BLaER1 treated with 17β-estradiol and CSF1 and Interleukin-3, amounts not matched to agents 10 nM and 100 nM (cell line): ENCODE measurements around the gene SPN.
A peak's percentile ranks its signal among the peaks of the same experiment; 100 is the strongest.
"Not testable (repeated sequence)": the region's sequence is repeated elsewhere in the genome, so short reads cannot be mapped to it uniquely, and the experiment has no call there.

Experiments
- H3K27ac ChIP-seq, 11 experiments: shearing (Covaris generic); formaldehyde crosslinking; 2 replicates each; pipeline ENCODE4 v1.8.1; 2022
- H3K27me3 ChIP-seq, 11 experiments: shearing (Covaris generic); formaldehyde crosslinking; 2 replicates each; pipeline ENCODE4 v1.8.1; 2022
- H3K36me3 ChIP-seq, 11 experiments: shearing (Covaris generic); formaldehyde crosslinking; 2 replicates each; pipeline ENCODE4 v1.8.1; 2022
- H3K4me1 ChIP-seq, 10 experiments: shearing (Covaris generic); formaldehyde crosslinking; 2 replicates each; pipeline ENCODE4 v1.8.1; 2022
- H3K4me2 ChIP-seq, 11 experiments: shearing (Covaris generic); formaldehyde crosslinking; 2 replicates each; pipeline ENCODE4 v1.8.1; 2022
- H3K4me3 ChIP-seq, 10 experiments: shearing (Covaris generic); formaldehyde crosslinking; 2 replicates each; pipeline ENCODE4 v1.8.1; 2022
- H3K9ac ChIP-seq, 11 experiments: shearing (Covaris generic); formaldehyde crosslinking; 2 replicates each; pipeline ENCODE4 v1.8.1; 2022
- H3K9me3 ChIP-seq, 11 experiments: shearing (Covaris generic); formaldehyde crosslinking; replicated peaks in 1 of 11; 2 replicates each; pipeline ENCODE4 v1.8.1; 2022
- H4K20me1 ChIP-seq, 11 experiments: shearing (Covaris generic); formaldehyde crosslinking; 2 replicates each; pipeline ENCODE4 v1.8.1; 2022
- Cebpa-rat ChIP-seq, 11 experiments: shearing (Covaris generic); IDR thresholded peaks; 2 replicates each; pipeline ENCODE4 v1.8.1; 2022

SPN gene

GRCh38 chr16:29680180-29680598 is 17.1 kb downstream of the SPN start:
- Histone ChIP-seq H3K9me3 (no peaks in the 10 kb centered on the region), H3K27ac (peak overlapping the region in 10 of 11 experiments; percentile 60 to 93 (median 86); a peak in 21 of 22 replicates), H3K4me3 (peak overlapping the region; percentile 46 to 70 (median 59)), H3K36me3 (peaks cover 0 to 25% (median 10%) of the 10 kb centered on the region in 11 experiments; a peak in 14 of 22 replicates), H3K4me2 (peak overlapping the region; percentile 78 to 97 (median 90)), H3K9ac (peak overlapping the region; percentile 64 to 86 (median 78); a peak in 21 of 22 replicates), H3K27me3 (no peaks in the 10 kb centered on the region), H4K20me1 (peaks cover 0 to 13% (median 0%) of the 10 kb centered on the region in 11 experiments; a peak in 3 of 22 replicates), H3K4me1 (peaks cover 61 to 97% (median 92%) of the 10 kb centered on the region in 10 experiments)
- no peak for TF ChIP-seq Cebpa-rat (IDR thresholded peaks at IDR 0.05)

- H3K27ac ChIP-seq: peak overlapping the region in 2 of 11 experiments; percentile 3 to 12; a peak in 1 of 22 replicates
- H3K9ac ChIP-seq: no peak overlapping the region
- peak overlapping the region in 10 of 11 experiments; percentile 12 to 75 (median 37); a peak in 15 of 22 replicates for H3K4me2 ChIP-seq
- no peak for TF ChIP-seq Cebpa-rat (IDR thresholded peaks at IDR 0.05)
- no peak overlapping the region for H3K4me3 ChIP-seq
- H3K4me1 ChIP-seq: peaks cover 42 to 92% (median 85%) of the 10 kb centered on the region in 10 experiments
- H3K9me3 ChIP-seq: no peaks in the 10 kb centered on the region
- peaks cover 0 to 33% (median 13%) of the 10 kb centered on the region in 11 experiments; a peak in 14 of 22 replicates for H3K36me3 ChIP-seq
- no peaks in the 10 kb centered on the region for H3K27me3 ChIP-seq
- no peaks in the 10 kb centered on the region for H4K20me1 ChIP-seq
These were observed 20.6 kb downstream of the SPN start for GRCh38 chr16:29683543-29684090.

- Histone ChIP-seq H3K4me2 (peak overlapping the region in 8 of 11 experiments; percentile 21 to 75 (median 37); a peak in 14 of 22 replicates), H3K27ac (peak overlapping the region in 1 of 11 experiments; percentile 40; a peak in 3 of 22 replicates), H3K9me3 (peaks cover 0 to 4% (median 0%) of the 10 kb centered on the region in 11 experiments; a peak in 2 of 22 replicates), H3K4me1 (peaks cover 32 to 89% (median 74%) of the 10 kb centered on the region in 10 experiments), H3K9ac (0 out of 22 replicates have a peak overlapping the region, but pooled peaks of 2 of the 11 experiments have one; percentile 5 to 22), H4K20me1 (no peaks in the 10 kb centered on the region), H3K4me3 (no peak overlapping the region), H3K36me3 (peaks cover 0 to 42% (median 13%) of the 10 kb centered on the region in 11 experiments; a peak in 14 of 22 replicates), H3K27me3 (no peaks in the 10 kb centered on the region)
- TF ChIP-seq Cebpa-rat (IDR thresholded peaks at IDR 0.05): no peak
These were observed 21.6 kb downstream of the SPN start for GRCh38 chr16:29684679-29685078.

GRCh38 chr16:29686740-29687332 is 23.8 kb downstream of the SPN start:
- peaks cover 0 to 15% (median 5%) of the 10 kb centered on the region in 11 experiments; a peak in 5 of 22 replicates for H3K9me3 ChIP-seq
- peak overlapping the region; percentile 58 to 86 (median 66) for H3K4me2 ChIP-seq
- peaks cover 0 to 46% (median 17%) of the 10 kb centered on the region in 11 experiments; a peak in 15 of 22 replicates for H3K36me3 ChIP-seq
- H3K9ac ChIP-seq: peak overlapping the region in 3 of 11 experiments; percentile 14 to 45 (median 21); a peak in 5 of 22 replicates
- H3K27ac ChIP-seq: peak overlapping the region in 8 of 11 experiments; percentile 9 to 50 (median 22); a peak in 11 of 22 replicates
- H4K20me1 ChIP-seq: no peaks in the 10 kb centered on the region
- no peak for TF ChIP-seq Cebpa-rat (IDR thresholded peaks at IDR 0.05)
- no peaks in the 10 kb centered on the region for H3K27me3 ChIP-seq
- no peak overlapping the region for H3K4me3 ChIP-seq
- H3K4me1 ChIP-seq: peaks cover 24 to 78% (median 62%) of the 10 kb centered on the region in 10 experiments

- peaks cover 0 to 15% (median 5%) of the 10 kb centered on the region in 11 experiments; a peak in 5 of 22 replicates for H3K9me3 ChIP-seq
- peaks cover 24 to 79% (median 62%) of the 10 kb centered on the region in 10 experiments for H3K4me1 ChIP-seq
- H4K20me1 ChIP-seq: no peaks in the 10 kb centered on the region
- no peaks in the 10 kb centered on the region for H3K27me3 ChIP-seq
- H3K36me3 ChIP-seq: peaks cover 0 to 45% (median 17%) of the 10 kb centered on the region in 11 experiments; a peak in 15 of 22 replicates
- H3K9ac ChIP-seq: 0 out of 22 replicates have a peak overlapping the region, but pooled peaks of 1 of the 11 experiments have one; percentile 21
- H3K4me3 ChIP-seq: no peak overlapping the region
- H3K27ac ChIP-seq: peak overlapping the region in 3 of 11 experiments; percentile 24 to 50 (median 29); a peak in 4 of 22 replicates
- no peak for TF ChIP-seq Cebpa-rat (IDR thresholded peaks at IDR 0.05)
- peak overlapping the region in 10 of 11 experiments; percentile 60 to 86 (median 68); a peak in 17 of 22 replicates for H3K4me2 ChIP-seq
These were observed 24.7 kb downstream of the SPN start for GRCh38 chr16:29687755-29688154.

GRCh38 chr16:29688172-29688571 is 25.1 kb downstream of the SPN start:
- peaks cover 0 to 15% (median 5%) of the 10 kb centered on the region in 11 experiments; a peak in 5 of 22 replicates for H3K9me3 ChIP-seq
- no peaks in the 10 kb centered on the region for H3K27me3 ChIP-seq
- peaks cover 24 to 81% (median 63%) of the 10 kb centered on the region in 10 experiments for H3K4me1 ChIP-seq
- no peak overlapping the region for H3K4me3 ChIP-seq
- H3K4me2 ChIP-seq: peak overlapping the region in 6 of 11 experiments; percentile 60 to 86 (median 71); a peak in 9 of 22 replicates
- TF ChIP-seq Cebpa-rat (IDR thresholded peaks at IDR 0.05): no peak
- peaks cover 0 to 41% (median 14%) of the 10 kb centered on the region in 11 experiments; a peak in 15 of 22 replicates for H3K36me3 ChIP-seq
- no peak overlapping the region for H3K9ac ChIP-seq
- no peaks in the 10 kb centered on the region for H4K20me1 ChIP-seq
- H3K27ac ChIP-seq: peak overlapping the region in 2 of 11 experiments; percentile 24 to 50; a peak in 2 of 22 replicates

GRCh38 chr16:29689490-29690351 is 26.7 kb downstream of the SPN start:
- H4K20me1 ChIP-seq, H3K27ac ChIP-seq, H3K9ac ChIP-seq, H3K4me3 ChIP-seq, H3K27me3 ChIP-seq: not testable (repeated sequence)
- Histone ChIP-seq H3K4me1 (peaks cover 27 to 81% (median 62%) of the 10 kb centered on the region in 10 experiments), H3K36me3 (peaks cover 0 to 26% (median 8%) of the 10 kb centered on the region in 11 experiments; a peak in 13 of 22 replicates), H3K4me2 (0 out of 22 replicates have a peak overlapping the region, but pooled peaks of 1 of the 11 experiments have one; percentile 9), H3K9me3 (peaks cover 0 to 15% (median 6%) of the 10 kb centered on the region in 11 experiments; a peak in 7 of 22 replicates)

GRCh38 chr16:29692606-29693005 is 29.6 kb downstream of the SPN start:
- peaks cover 14 to 64% (median 55%) of the 10 kb centered on the region in 10 experiments for H3K4me1 ChIP-seq
- H3K36me3 ChIP-seq: peaks cover 9 to 31% (median 15%) of the 10 kb centered on the region in 11 experiments; a peak in 20 of 22 replicates
- H3K4me2 ChIP-seq: 0 out of 22 replicates have a peak overlapping the region, but pooled peaks of 1 of the 11 experiments have one; percentile 1
- not testable (repeated sequence) for H3K4me3 ChIP-seq, H3K9ac ChIP-seq, H4K20me1 ChIP-seq, H3K27me3 ChIP-seq
- H3K27ac ChIP-seq: peak overlapping the region in 2 of 11 experiments; percentile 5 to 77; a peak in 1 of 22 replicates
- peaks cover 8 to 27% (median 14%) of the 10 kb centered on the region in 11 experiments; a peak in 21 of 22 replicates for H3K9me3 ChIP-seq
